Measurements from ENCODE around the gene PEA15.
A peak's percentile ranks its signal among the peaks of the same experiment; 100 is the strongest.

PEA15 gene

GRCh38 chr1:160209321-160210046 is 4.3 kb downstream of the PEA15 start:
- DNase-seq: no peak

GRCh38 chr1:160210561-160210960 is 5.4 kb downstream of the PEA15 start:
- no peak for DNase-seq

- DNase-seq: no peak
These were observed 6.0 kb downstream of the PEA15 start for GRCh38 chr1:160211046-160211790.

GRCh38 chr1:160214481-160215140 is 9.4 kb downstream of the PEA15 start:
- DNase-seq: no peak

- no peak for DNase-seq
These were observed 11.1 kb downstream of the PEA15 start for GRCh38 chr1:160216301-160216700.

GRCh38 chr1:160217481-160218051 is 12.4 kb downstream of the PEA15 start:
- no peak for DNase-seq

- peak; percentile 28 for DNase-seq
These were observed 14.1 kb downstream of the PEA15 start for GRCh38 chr1:160219062-160219929.

- no peak for DNase-seq
These were observed 15.1 kb downstream of the PEA15 start for GRCh38 chr1:160220301-160220700.

GRCh38 chr1:160221089-160221488 is 15.9 kb downstream of the PEA15 start:
- no peak for DNase-seq

GRCh38 chr1:160222546-160222945 is 17.4 kb downstream of the PEA15 start:
- DNase-seq: no peak

GRCh38 chr1:160224606-160225005 is 19.4 kb downstream of the PEA15 start:
- DNase-seq: no peak

GRCh38 chr1:160225345-160225744 is 20.2 kb downstream of the PEA15 start:
- DNase-seq: no peak

- no peak for DNase-seq
These were observed 21.4 kb downstream of the PEA15 start for GRCh38 chr1:160226623-160227022.

GRCh38 chr1:160227034-160227433 is 21.9 kb downstream of the PEA15 start:
- DNase-seq: no peak

- no peak for DNase-seq
These were observed 22.4 kb downstream of the PEA15 start for GRCh38 chr1:160227561-160227960.

- DNase-seq: no peak
These were observed 23.2 kb downstream of the PEA15 start for GRCh38 chr1:160228431-160228830.

- DNase-seq: no peak
These were observed 27.7 kb downstream of the PEA15 start for GRCh38 chr1:160232911-160233310.

- DNase-seq: no peak
These were observed 31.6 kb downstream of the PEA15 start for GRCh38 chr1:160236806-160237205.

- DNase-seq: no peak
These were observed 32.4 kb downstream of the PEA15 start for GRCh38 chr1:160237558-160237957.

GRCh38 chr1:160238408-160238807 is 33.2 kb downstream of the PEA15 start:
- no peak for DNase-seq

- no peak for DNase-seq
These were observed 34.6 kb downstream of the PEA15 start for GRCh38 chr1:160239582-160240299.

GRCh38 chr1:160243767-160244166 is 38.6 kb downstream of the PEA15 start:
- DNase-seq: no peak
